Right renal cortex interstitium (tissue), 3 donors: ENCODE measurements around the gene MACROD2. TPM values are rescaled to one million over a fixed set of nuclear protein-coding genes. Genes with fewer than 3 reads are reported as not detected.

ENCODE experiments used
- DNase-seq, 3 donors: peaks; one replicate each; pipeline ENCODE4 v3.0.0-alpha.2; 2013; ENCODE audit warnings: low read depth in 3 of 3, low spot score in 2 of 3
- polyA plus RNA-seq, 3 donors: library from polyadenylated mRNA; unstranded; fragments of 120-200 nt; gene quantifications; one replicate each; pipeline ENCODE4 v1.2.1, GENCODE V29; 2013; ENCODE audit not compliant: insufficient read length in 3 of 3

The MACROD2 gene
- polyA plus RNA-seq, 3 donors, result 14.4 to 15.6 (median 14.5) TPM

DNA sequence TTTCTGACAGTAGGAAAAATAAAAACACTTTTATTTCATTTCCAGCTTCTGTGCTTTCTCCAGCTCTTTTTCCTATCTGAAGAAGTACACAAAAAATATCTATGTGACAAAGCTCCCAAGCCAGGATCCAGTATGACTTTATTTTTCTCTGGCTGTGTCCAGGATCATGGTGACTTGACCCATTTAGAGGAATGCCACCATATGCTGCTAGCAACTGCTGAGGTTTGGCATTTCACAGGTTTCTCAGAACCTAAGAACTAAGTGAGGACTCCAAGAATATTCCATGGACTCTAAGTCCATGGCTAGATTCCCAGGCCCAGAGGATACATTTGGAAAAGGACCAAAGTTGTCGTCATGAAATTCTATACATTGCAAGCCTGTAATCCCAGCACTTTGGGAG, 1218.7 kb downstream of the MACROD2 start:
- DNase-seq, result no peak

DNA sequence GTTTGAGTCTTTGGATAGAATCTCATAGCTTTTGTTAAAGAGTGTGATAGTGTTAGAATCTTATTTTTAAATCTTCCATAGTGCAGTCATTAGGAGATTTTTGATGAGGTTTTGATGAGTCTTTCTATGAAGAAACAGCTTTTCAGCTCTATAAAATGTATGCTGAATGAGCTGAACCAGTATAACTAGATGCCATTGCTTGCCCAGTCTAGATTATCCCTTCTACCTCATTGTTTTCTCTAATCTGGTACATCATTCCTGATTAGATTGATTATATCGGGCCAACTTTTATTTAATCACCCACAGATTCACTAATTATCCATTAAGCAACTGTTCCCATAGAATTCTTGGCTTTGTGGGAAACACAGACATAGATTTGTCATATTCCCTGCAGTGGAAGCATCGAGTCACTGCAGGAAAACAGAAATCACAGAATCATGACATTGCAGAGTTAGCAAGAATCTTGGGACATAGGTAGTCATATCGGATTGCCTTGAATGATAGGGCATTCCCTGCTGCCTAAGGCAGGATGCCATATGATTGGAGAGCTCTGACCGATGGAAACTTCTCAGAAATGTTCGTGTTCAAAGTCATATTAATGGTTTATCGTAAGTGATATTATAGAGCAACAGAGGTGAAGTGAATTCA, 1224.8 kb downstream of the MACROD2 start:
- no peak for DNase-seq

DNA sequence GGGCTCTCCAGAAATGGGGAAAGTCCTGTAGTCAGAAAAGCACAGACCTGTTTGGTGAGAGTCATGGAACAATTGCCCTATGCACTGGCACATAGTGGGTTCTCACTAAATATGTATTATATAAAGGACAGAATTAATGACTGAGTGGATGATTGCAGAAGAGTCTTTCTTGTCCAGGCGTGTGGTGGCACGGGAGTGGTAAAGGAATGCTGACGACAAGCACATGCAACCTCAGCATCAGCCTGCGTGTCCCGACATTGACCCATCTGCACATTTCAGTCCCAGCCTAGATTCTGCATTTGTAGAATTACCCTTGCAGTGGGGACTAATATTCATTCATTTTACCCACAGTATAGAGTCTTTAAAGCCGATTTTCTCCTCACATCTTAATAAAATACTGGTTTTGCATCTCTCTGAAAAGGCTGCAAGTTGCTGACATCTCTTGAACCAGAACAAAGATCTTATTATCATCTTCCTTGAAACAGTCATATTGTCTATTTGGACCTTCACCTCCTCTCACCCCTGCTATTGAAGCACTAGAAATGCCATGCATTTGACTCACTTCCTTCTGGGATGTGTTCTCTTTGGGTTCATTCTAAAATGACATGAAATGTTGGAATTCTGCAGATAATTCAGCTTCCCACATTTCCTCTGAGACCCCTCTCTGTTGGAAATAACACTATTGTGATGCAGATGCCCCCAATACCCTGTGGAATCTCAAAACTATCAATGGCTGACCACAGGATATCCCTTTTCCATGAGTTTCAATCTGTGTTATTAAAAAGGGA, 1225.7 kb downstream of the MACROD2 start:
- DNase-seq, result no peak

DNA sequence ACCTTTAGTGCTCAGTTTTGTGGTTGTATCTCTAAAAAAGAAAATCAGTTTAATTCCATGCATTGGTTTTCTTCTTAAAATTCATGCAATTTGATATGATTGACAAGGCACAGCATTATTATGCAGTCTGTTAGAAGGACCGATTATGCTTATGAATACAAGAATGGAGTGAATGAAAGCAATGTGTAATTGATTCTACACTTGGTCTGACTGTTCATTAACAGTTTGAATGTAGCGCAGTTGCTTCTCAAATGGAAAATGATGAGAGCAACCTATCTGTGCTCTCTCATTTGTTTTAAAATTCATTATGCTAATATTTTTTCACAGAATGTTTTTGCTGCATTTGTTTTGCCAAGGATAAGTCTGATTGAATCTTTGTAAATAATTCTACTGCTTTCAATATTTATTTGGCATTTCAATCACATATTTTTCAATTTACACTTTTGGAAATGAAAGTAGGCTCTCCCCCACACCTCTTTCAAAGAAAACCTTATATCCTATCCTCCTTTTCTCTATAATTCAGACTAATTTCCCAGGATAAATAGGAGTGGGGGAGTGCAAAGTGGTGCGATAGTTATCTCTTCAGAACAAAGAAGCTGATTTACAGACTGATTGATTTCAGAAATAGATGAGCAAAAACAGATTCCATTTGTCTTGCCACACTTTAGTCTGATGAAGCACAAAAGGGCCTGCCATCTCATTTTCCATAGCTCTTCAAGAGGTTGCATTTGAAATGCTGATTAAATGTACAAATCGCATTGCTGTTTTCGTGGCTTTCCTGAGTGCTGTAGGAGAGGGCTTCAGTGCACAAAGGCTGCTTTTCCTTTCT, 1227.4 kb downstream of the MACROD2 start:
- no peak for DNase-seq

DNA sequence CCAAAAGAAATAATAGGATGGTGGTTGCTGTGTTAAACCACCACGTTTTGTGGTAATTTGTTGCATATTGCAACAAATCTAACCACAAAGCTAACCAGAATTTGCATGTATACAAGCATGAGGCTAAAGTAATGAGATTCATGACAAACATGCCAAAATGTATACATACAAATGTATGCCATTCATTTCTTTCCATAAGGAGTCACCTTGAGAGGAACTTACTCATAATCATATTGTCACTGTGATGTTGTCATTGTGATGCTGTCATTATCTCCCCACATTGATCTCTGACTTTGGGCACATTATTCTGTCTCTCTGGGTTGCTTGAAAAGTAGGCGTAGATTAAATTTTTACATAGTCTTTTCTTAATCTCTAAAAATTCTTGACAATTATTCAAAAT, 1228.9 kb downstream of the MACROD2 start:
- no peak for DNase-seq

DNA sequence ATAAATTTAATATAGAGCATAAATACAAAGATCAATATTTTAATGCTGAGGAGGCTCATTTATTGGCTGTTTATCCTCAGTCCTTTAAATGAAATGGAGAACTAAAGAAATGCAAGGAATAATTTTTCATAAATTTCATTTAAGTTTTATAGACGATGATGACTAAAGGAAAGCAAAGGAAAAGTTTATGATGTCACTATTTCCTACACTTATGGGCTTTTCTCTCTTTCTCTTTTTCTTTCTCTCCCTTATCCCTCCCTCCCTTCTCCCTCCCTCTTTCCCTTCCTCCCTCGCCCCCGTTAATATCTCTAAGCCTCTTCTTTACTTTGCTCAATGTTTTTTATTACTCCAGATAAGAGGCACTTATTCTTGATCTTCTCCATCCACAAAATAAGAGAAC, 1231.8 kb downstream of the MACROD2 start:
- no peak for DNase-seq

DNA sequence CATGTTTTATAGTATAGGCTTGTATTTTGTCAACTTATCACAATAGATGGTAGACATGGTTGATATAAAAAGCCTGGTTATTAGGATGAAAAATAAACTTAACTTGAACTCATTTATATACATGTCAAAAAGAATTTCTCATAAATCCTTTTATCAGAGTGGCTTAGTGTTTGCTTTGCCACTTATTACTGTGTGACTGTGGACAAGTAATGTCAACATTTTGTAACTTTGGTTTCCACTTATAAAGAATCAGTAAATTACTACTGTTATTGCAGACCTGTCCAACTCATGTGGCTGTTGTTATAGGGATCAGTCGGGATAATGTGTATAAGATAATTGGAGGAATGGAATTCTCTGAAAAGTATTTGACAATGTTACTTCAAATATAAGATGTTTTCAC, 1236.9 kb downstream of the MACROD2 start:
- DNase-seq, result no peak

DNA sequence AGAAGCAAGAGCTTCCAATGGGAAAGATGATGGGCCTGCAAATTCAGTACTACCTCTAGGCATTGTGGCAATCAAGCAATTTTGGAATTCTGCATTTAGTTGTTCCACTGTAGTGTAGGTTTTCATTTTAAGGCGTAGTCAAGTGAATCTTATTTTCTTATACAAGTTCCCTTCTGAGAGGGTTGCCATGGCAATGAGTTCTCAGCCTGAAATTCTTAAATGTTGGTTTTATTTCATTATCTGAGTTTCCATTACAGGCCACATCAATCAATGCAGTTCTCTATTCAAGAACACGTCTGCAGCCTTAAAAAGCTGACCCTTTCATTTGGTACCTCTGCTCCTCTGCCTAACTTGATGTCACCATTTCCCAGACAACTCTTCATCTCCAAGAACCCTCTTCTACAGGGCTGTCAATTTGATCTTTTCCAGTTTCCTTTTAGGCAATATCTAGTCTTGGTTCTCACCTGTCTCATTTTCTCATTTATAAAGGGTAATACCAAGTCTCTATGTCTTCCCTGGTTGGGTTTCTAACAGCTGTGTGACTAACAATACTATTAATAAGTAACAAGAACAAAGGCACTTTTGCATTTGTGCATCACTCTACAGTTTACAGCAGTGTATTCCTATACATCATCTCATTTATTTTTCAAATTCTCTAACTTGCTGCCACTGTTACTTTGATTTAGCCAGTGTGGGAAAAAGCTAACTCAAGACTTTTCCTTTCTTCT, 1240.3 kb downstream of the MACROD2 start:
- DNase-seq, result no peak

DNA sequence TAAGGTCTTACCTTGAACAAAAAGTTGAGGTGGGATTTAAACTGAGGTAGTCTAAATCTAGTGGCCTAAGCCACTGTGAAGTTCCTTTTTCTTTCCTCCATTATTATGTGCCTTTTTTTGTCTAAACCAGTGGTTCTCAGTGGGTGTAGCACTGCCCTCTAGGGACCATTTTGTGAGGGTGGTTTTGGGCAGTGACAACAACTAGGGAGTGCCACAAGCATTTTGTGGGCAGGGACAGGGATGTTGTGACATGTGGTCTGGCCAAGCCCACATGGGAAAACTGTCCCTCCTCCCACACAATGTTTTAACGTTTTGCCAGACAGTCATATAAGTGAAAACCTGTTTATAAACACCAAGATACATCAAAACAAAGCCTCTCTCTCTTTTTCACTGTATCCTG, 1241.5 kb downstream of the MACROD2 start:
- no peak for DNase-seq

DNA sequence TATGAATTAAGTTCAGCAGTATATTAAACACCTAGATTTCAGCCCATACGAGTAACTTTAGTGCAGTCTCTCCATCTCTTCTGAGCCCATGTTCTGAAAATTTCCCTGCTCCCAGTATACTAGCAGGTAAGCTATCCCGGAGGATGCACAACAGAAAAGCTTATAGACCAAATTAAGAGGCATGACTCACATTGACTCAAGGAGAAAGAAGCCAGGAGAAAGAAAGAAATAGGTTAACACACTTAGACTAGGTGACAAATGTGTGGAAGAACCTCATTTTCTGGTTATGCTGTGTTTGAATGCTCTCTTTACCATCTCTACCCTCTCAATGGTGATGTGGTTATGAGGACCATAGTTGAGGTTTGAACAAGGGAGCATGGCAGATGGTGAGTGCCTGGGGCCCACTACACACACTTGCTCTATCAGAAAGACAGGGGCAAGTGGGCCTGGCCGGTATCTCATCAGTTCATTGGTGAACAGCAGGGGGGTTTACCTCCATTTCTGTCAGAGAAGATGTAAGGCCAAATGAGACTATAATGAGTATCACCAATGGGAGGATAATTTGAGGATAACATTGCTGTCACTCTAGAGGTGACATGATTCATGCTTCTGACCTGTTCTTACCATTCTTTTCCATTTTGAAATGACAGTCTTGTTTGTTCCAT, 1244.4 kb downstream of the MACROD2 start:
- no peak for DNase-seq

DNA sequence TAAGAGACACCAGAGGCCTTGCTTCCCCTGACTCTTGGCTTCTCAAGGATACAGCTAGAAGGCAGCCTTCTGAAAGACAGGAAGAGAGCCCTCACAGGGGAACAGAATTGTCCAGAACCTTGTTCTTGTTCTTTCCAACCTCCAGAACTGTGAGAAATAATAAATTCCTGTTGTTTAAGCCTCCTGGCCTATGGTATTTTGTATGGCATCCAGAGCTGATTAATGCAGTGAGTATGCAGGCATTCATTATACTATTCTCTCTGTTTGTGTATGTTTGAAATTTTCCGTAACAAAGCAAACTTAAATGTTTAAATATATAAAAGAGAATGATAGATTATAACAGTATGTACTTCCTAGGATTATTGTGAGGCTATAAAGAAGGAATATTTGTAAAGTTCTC, 1245.5 kb downstream of the MACROD2 start:
- DNase-seq, result no peak

DNA sequence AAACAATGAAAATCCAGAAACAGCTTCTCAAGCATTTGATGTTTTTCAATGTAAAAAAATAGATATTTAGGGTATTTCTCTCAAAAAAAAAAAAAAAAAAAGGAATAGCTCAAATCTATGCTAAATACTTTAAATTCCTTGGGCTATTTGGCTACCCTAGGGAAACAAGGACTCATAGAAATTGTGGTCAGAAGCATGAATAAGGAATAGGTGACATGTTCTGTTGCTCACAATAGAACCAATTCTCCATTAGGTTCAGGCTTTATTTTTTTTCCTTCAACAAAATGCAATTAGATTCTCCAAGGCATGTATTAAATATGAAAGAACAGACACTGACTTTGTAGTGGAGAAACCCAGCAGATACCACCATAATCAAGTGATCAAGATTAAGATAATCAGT, 1246.4 kb downstream of the MACROD2 start:
- DNase-seq, result no peak

DNA sequence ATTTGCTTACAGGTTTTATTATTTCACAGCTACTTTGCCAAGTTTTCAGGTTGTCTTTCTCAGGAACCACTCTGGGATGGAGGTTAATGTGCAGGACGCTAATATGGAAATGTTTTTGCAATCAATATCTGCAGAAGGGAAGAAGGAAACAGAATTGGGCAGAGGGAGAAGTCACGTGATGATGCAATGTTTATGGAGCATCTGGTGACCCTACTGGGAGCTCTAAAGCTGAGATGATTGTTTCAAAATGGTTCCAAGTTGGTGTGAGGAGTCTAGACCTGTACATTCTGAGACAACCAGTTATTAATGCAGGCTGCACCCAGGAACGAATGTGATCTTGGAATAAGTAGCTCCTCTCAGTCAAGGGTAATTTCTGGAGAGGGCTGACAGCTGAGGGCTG, 1247.5 kb downstream of the MACROD2 start:
- DNase-seq, result no peak

DNA sequence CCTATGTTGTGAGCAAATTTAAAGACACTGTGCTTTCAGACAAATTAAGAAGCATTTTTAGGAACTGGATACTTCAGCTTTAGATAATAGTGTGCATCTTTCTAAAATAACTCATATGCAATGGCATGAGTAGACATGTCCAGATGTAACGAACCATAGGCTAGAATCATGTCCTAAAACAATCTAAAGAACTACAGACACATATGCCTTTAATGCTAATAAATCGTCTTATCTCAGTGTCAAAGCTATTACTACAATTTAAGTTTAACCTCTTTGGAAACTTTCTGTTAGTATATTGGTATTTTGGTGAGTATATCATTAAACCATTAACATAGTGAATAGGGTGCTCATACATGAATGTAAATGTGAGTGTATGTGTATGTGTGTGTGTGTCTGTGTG, 1250.6 kb downstream of the MACROD2 start:
- no peak for DNase-seq

DNA sequence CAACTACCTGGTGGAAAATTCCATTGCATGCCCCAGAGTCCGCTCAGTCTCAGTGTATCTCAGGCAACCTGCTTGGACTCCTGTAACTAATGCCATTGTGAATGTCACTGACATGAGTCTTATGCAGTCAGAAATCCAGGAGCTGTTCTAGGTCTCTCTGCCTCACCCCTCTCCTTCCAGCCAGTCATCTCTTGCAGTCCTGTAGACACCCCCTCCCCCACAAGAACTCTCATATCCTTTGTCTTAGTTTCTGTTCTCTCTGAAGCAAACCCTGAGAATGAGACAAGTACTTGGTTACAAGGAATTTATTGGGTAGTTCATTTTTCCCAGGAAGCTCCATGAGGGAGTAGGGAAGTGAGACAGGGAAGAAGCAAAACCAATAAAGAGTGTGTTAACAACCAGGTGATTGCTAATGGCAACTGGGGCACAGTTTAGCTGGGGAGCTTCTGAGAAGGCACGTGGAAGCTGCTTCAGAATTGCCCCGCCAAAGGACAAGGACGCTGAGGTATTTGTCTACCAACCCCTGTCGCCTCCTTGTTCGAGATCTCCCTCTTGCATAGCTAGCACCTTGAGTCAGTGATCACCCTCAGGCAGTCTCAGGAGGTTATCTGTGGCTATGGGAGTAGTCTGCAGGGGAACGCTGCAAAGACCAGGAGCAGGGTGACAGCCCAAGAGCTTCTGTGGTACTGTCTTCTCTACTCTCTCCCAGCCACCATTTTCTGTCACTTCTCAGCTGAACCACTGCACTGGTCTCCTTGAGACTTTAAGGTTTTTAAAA, 1253.5 kb downstream of the MACROD2 start:
- DNase-seq, result no peak

DNA sequence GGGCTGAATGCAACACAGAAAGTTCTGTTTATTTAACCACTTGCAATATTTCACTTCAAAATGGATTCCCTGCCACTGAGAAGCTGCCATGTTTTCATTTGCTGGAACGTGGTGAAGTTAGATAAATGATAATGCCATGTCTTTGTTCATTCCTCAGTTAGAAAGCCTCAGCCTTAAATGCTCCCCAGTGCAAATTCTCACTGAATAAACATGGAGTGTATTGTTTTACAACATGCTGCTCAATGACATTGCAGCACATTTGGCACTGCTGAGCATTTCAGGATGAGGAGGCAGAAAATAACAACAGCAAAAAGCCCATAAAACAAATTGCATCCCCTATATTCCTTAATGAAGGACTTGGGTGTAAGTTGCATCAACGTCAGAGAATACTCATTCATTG, 1255.9 kb downstream of the MACROD2 start:
- DNase-seq, result no peak

DNA sequence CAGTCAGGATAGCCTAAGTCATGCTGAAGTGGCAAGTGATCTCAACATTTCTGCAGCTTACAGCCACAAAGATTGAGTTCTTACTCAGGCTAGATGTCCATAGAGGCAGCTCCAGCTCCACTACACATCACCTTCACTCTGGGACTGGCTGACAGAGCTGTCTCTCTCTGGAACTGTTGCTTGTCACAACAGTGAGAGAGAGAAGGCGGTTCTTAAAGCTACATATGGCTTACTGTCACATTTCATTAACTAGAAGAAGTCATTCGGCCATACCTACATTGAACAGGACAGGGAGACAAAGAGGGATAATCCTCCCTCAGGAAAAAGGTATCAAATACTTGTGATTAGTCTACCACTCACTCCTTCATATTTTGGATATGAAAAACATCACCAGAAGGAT, 1257.0 kb downstream of the MACROD2 start:
- DNase-seq, result no peak

DNA sequence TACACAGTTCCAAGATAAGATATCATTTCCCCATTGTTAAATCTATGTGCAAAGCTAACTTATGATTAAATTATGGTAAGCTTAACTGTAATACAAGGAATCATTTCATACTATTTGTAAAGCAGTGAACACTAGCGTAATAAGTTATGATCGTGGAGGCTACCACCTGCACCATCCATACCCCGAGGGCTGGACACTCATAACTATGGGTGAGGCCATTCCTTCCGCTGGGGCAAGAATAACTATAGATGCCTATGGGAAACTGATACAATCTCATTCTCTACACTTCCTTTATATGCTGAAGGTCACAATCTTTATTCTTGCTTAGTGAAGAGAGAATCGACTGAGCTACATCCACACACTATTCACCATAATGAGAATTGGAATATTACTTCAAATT, 1258.1 kb downstream of the MACROD2 start:
- no peak for DNase-seq

DNA sequence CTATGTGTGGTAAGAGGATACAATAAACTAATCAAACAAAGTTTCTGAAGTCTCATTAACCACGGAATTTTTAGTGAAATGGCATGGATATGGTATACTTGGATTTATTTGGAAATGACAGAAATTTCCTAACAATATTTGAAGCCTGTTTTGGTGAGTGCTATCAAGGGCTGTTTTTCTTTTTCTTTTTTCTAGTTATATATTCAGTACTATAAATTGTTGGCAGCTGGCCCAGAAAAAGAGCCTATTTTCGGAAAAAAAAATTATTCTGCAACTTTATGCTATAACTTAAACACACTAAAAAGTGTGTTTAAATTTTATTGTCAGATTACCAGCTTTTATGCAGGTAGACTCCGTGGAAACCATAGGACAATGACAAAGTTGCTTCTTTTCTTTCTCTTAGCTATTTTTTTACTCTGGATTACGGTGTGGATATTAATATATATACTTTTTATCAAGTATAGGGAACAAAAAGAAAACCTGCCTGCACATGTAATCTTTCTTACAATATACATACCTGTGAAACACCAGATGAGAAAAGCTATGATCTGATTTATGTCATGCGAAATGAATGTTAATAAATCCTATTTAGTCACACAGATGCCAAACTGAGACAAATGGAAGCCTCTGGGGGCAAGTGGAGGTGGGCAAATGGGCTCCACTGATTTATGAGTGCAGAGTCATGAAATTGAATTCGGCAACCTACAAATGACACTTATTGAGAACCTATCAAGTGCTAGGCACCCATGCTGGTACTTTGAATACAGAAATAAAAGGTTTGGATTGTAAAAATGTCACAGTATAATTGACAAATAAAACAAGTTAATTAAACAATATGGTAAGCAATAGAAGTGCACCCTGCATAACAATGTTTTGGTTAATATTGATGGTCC, 1261.6 kb downstream of the MACROD2 start:
- DNase-seq, result no peak
